HG03342 (cell line): ENCODE data around the gene LRMDA.

Experiments used
- ATAC-seq: cut with Tn5 transposase; IDR thresholded peaks from one replicate; pipeline ENCODE4 v1.9.1; 2021; ENCODE audit warnings: mild to moderate bottlenecking, moderate library complexity; ENCODE audit not compliant: unreplicated experiment

LRMDA gene

DNA sequence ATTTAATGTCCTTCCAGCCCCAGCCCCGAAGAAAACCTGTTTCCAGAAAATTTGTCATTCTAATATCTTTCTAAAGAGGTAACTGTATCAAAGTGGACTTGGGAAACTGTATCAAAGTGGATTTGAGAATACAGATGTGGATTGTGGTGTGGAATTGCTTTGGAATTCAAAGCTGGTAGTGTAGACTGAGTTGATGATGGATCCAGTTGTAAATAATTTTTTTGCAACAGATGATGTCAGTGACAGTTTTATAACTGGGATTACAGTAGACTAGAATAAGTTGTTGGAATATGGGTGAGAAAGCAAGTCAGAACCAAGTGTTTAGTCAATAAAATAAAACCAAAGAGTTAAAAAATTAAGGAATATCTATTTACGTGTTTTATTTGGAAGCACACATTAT, 202.1 kb downstream of the LRMDA start:
- ATAC-seq: no peak

DNA sequence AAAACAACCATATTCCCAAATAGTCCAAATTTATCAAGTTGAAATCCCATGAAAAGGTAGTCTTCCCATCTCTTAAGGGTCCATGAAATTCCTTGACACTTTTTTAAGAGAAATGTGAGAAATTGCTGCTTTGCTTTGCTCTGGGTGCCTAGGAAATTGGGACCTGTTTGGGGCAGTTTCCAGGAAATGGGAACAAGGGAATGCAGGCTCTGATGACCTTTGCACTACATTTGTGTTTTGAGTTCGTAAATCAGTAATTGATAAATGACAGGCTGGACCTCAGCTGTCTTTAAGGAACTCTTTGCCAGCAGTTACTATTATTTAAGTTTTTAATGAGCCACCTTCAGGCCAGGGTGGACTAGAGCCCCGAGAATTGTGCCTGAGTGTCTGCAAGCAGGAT, 203.5 kb downstream of the LRMDA start:
- ATAC-seq: no peak

- ATAC-seq: no peak
These were observed 207.3 kb downstream of the LRMDA start for GRCh38 chr10:75638752-75639151.

DNA sequence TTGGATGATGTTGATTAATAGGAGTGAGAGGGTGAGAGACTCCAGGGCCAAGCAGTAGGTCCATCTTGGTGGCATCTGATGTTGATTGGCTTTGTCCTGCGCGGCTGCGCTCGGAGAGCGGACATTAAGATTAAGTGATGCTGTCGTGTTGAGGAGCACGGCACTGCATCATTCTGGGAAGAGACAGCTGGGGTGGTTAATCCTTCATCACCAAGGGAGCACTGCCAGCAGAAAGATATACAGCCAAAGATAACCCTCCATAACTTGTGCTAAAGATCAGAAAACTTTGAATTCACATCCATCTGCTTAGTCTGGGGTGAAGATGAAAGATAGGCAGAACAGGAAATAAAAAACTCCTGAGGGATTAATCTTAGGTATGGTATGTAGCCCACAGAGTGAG, 208.3 kb downstream of the LRMDA start:
- no peak for ATAC-seq

DNA sequence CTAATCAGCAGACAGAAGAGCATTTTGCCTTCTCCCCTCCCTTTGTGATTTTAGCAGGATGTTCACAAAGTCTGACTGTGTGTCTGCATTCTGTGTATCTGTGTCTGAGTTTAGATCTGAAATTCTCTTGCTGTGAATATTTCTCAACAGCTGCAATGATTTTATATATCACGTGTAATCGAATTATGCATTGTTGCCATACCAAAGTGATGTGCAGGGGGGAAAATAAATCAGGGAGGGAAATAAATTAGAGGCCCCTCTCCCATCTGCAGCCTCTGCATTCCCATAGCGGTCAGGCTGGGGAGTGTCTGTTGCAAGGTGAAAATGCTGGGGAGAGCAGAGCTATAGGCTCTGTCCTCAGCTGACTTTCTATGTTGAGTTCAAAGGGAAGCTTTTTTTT, 209.0 kb downstream of the LRMDA start:
- ATAC-seq: no peak

- no peak for ATAC-seq
These were observed 209.4 kb downstream of the LRMDA start for GRCh38 chr10:75640803-75641202.

- ATAC-seq: no peak
These were observed 212.0 kb downstream of the LRMDA start for GRCh38 chr10:75643405-75643804.

DNA sequence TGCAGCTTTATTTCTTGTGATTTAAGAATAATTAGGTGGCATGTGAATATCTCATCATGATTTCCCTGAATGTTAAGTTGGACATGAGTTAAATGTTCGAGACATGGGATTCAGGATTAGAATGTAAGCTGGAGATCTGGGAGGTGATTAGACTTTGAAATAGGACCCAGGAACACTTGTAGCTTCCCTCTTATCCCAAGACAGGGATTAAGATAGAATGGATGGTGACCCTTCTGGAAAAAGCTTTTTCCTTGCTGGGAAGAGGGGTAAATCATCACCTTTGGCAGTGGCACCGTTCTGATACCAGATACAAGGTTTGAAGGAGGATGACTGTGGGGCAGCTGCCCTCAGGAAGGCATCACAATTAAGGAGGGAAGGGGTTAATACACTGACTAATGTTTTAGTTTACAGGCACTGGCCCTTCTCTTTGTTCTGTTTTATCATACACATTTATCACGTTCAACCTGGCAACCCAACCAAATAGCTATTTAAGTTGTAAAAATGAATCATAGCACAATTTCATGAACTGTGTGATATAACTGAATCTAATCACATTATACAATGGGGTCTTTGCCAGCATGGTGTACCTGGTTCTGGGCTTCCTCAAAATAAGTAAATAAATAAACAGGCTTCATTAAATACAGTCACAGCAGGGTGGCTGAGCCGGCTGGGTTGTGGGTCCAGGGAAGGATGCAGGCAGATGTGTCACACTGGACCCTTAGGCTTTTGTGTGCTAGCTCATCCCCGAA, 212.7 kb downstream of the LRMDA start:
- no peak for ATAC-seq

GRCh38 chr10:75645704-75646103, 214.3 kb downstream of the LRMDA start:
- no peak for ATAC-seq

- no peak for ATAC-seq
These were observed 214.9 kb downstream of the LRMDA start for GRCh38 chr10:75646218-75646915.

GRCh38 chr10:75646916-75647315, 215.5 kb downstream of the LRMDA start:
- no peak for ATAC-seq

DNA sequence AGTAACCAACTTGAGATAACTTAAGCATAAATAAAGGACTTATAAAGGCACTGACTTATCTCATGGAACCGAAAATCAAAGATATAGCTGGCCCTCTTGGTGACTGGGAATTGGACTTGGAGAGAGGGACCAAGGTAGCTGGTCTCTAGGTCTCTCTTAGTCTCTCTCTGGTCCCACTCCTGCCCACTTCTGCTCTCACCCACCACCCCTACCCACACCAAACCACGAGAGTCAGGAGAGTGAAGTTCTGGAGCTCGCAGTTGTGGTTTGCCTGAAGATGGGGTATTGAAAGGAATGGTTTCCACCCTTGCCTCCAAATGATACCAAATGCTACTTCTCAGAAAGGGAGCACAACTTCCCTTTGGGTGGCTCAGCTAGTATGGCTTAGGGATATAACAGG, 216.3 kb downstream of the LRMDA start:
- no peak for ATAC-seq

DNA sequence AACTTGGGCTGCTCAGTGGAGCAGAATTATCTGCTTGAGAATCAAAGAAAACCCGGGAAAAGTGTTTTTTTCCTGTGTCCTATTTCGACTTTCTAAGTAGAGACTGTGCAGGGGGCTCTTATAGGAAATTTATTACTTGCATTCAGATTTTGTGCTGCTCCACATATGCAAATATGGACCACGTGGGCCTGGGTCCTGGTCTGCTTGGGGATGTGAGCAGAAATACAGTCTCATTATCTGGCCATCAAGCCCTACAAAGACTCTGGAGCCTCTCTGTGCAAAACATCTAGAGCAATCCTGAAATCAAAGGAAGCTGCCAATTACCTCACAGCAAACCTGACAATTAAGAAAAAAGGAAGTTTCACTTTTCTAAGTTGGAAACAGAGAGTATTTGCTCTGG, 216.9 kb downstream of the LRMDA start:
- ATAC-seq: no peak

DNA sequence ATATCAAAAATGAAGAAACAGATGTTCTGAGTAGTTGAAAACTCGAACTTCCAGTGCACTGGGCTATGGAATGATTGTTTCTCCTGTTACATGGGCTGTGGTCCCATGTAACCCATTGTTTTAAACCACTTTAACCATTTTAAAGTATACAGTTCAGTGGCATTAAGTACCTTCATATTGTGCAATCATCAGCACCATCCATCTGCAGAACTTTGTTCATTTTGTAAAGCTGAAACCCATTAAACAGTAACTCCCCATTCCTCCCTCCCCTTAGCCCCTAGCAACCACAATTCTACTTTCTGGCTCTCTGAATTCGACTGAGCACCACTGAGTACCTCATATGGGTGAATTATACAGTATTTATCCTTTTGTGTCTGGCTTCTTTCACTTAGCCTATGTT, 217.4 kb downstream of the LRMDA start:
- ATAC-seq: no peak

DNA sequence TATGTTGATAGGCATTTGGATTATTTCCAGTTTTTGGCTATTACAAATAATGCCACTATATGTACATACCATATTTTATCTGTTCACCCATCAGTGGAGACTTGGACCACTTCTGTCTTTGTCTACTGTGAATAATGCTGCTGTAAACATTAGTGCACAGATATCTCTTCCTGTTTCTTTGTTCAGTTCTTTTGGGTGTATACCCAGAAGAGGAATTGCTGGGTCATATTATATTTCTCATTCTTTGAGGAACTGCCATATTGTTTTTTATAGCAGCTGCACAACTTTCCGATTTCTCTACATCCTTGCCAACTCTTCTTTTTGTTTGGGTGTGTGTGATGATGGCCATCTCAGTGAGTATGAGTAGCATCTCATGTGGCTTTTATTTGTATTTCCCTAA, 218.0 kb downstream of the LRMDA start:
- ATAC-seq: no peak

- ATAC-seq: no peak
These were observed 219.2 kb downstream of the LRMDA start for GRCh38 chr10:75650648-75651047.

GRCh38 chr10:75651417-75651816, 220.0 kb downstream of the LRMDA start:
- no peak for ATAC-seq

DNA sequence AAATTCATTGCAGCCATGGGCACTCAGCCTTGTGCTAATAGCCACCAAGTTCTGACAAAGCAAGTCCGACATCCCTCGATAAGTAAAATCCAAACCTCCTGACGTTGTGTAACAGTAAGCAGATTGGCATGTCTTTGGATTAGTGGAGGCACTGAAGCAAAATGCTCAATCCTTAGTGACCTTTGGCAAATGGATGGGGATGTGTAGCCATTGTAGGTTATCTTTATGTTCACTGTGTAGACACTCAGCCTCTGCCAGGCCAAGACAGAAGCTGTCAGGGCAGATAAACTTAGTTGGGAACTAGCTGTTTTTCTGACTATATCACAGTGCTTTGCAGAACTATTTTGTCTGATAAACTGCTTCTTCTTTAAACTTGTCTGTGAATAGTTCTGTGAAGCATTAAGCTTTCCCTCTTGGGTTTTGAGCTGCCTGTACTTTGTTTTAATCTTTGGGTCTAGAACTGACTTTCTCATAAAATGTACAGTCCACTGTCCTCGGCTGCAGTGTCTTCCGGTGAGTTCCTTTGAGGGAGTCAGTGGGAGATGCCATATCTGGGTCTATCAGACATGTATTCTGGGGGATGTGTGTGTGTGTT, 220.8 kb downstream of the LRMDA start:
- no peak for ATAC-seq

GRCh38 chr10:75653761-75654160, 222.3 kb downstream of the LRMDA start:
- ATAC-seq: no peak

DNA sequence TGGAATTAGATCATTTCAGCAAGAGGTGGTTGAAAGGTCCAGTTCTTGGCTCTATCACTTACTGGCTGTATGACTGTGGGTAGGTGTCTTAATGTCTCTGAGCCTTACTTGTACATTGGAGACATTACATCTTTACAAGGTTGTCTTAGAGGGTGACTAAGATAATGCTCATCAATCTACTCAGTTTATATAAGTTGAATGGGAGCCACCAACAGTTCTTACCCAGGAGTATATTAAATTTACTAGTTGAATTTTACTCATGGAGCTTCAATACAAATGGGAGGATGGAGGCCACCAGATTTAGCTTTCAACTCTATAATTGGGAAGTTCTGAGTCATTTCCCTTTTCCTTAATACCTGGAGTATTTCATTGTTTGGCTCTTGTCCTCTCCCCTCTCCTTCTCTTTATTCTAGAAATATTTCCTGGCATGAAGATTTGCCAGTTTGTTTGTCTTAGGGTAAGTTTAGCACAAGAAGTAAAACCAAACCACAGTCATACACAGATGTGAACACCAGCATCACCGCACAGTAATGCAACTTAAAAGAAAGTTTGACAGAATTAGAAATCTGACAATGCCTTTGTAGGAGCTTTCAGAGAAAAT, 222.8 kb downstream of the LRMDA start:
- ATAC-seq: no peak

GRCh38 chr10:75654772-75655171, 223.3 kb downstream of the LRMDA start:
- no peak for ATAC-seq
